PC-9 (cell line): ENCODE measurements around the gene ACTN1.

Experiments
- CTCF ChIP-seq: fragments of 200-600 bp; sonication (generic); conservative IDR thresholded peaks from 2 replicates; pipeline ENCODE4 v1.6.1; 2017; ENCODE audit warnings: mixed run types, antibody characterized with exemption, mild to moderate bottlenecking, moderate library complexity
- EZH2 ChIP-seq: fragments of 200-600 bp; sonication (generic); IDR thresholded peaks from 2 replicates; pipeline ENCODE4 v1.8.0; 2017; ENCODE audit warnings: antibody characterized with exemption, low read depth

- TF ChIP-seq CTCF (no peak), EZH2 (no peak)
Observed at GRCh38 chr14:68927089-68927488, 52.0 kb downstream of the ACTN1 start.
